ENCODE data around the gene BZW2.

The BZW2 gene

GRCh38 chr7:16735020-16735419 lies 89.0 kb downstream of the BZW2 start:
- no peak for ATAC-seq (ENCODE audit: low read depth)
- H3K9me3 ChIP-seq (ENCODE audit: severe bottlenecking), result no peaks in the 10 kb centered on the region

GRCh38 chr7:16738011-16738688 lies 92.2 kb downstream of the BZW2 start:
- ATAC-seq (ENCODE audit: low read depth), result no peak

More at GRCh38 chr7:16735020-16735419, 89.0 kb downstream of the BZW2 start:
- no peak for DNase-seq (ENCODE audit: low spot score)
- no peak for TF ChIP-seq CTCF (IDR thresholded peaks at IDR 0.05; ENCODE audit: poor library complexity, severe bottlenecking)
- no peak overlapping the region for H3K4me3 ChIP-seq (ENCODE audit: severe bottlenecking)
- no peak overlapping the region for H3K27ac ChIP-seq (ENCODE audit: poor library complexity, severe bottlenecking)
- no peaks in the 10 kb centered on the region for H3K27me3 ChIP-seq (ENCODE audit: insufficient read depth, poor library complexity, severe bottlenecking)
- H3K4me1 ChIP-seq (ENCODE audit: insufficient read depth, poor library complexity, severe bottlenecking), result no peaks in the 10 kb centered on the region
- H3K36me3 ChIP-seq (ENCODE audit: low read depth), result no peaks in the 10 kb centered on the region

GRCh38 chr7:16739863-16740622 lies 94.1 kb downstream of the BZW2 start:
- ATAC-seq (ENCODE audit: low read depth), result peak; percentile 100
- peak; percentile 77 for DNase-seq (ENCODE audit: low spot score)
- Histone ChIP-seq H3K36me3 (ENCODE audit: low read depth) (no peaks in the 10 kb centered on the region), H3K27ac (ENCODE audit: poor library complexity, severe bottlenecking) (peak overlapping the region; percentile 44), H3K4me1 (ENCODE audit: insufficient read depth, poor library complexity, severe bottlenecking) (peaks cover 20% of the 10 kb centered on the region), H3K4me3 (ENCODE audit: severe bottlenecking) (no peak overlapping the region), H3K9me3 (ENCODE audit: severe bottlenecking) (no peaks in the 10 kb centered on the region), H3K27me3 (ENCODE audit: insufficient read depth, poor library complexity, severe bottlenecking) (no peaks in the 10 kb centered on the region)
- TF ChIP-seq CTCF (IDR thresholded peaks at IDR 0.05; ENCODE audit: poor library complexity, severe bottlenecking), result no peak

More at GRCh38 chr7:16738011-16738688, 92.2 kb downstream of the BZW2 start:
- Histone ChIP-seq H3K36me3 (ENCODE audit: low read depth) (no peaks in the 10 kb centered on the region), H3K4me3 (ENCODE audit: severe bottlenecking) (no peak overlapping the region), H3K27me3 (ENCODE audit: insufficient read depth, poor library complexity, severe bottlenecking) (no peaks in the 10 kb centered on the region), H3K4me1 (ENCODE audit: insufficient read depth, poor library complexity, severe bottlenecking) (peaks cover 12% of the 10 kb centered on the region), H3K9me3 (ENCODE audit: severe bottlenecking) (no peaks in the 10 kb centered on the region), H3K27ac (ENCODE audit: poor library complexity, severe bottlenecking) (no peak overlapping the region)
- TF ChIP-seq CTCF (IDR thresholded peaks at IDR 0.05; ENCODE audit: poor library complexity, severe bottlenecking), result no peak
- no peak for DNase-seq (ENCODE audit: low spot score)

- Histone ChIP-seq H3K27ac (ENCODE audit: poor library complexity, severe bottlenecking) (peak overlapping the region; percentile 44), H3K9me3 (ENCODE audit: severe bottlenecking) (no peaks in the 10 kb centered on the region)
- DNase-seq (ENCODE audit: low spot score), result no peak
Observed at GRCh38 chr7:16740623-16740953, 94.6 kb downstream of the BZW2 start.

More at GRCh38 chr7:16740623-16740953, 94.6 kb downstream of the BZW2 start:
- peaks cover 20% of the 10 kb centered on the region for H3K4me1 ChIP-seq (ENCODE audit: insufficient read depth, poor library complexity, severe bottlenecking)
- no peaks in the 10 kb centered on the region for H3K27me3 ChIP-seq (ENCODE audit: insufficient read depth, poor library complexity, severe bottlenecking)
- H3K4me3 ChIP-seq (ENCODE audit: severe bottlenecking), result no peak overlapping the region
- TF ChIP-seq CTCF (IDR thresholded peaks at IDR 0.05; ENCODE audit: poor library complexity, severe bottlenecking), result no peak
- H3K36me3 ChIP-seq (ENCODE audit: low read depth), result no peaks in the 10 kb centered on the region
- ATAC-seq (ENCODE audit: low read depth), result no peak
